Uterus (tissue), 2 donors: ENCODE results near the gene RAB11FIP3.

Experiments used
- CTCF ChIP-seq, 4 experiments: fragments of 200-600 bp in 2 of 4; fragments of 450-650 bp in 2 of 4; sonication (generic) in 2 of 4; IDR thresholded peaks; one replicate each; pipeline ENCODE4 v1.5.1; 2016 to 2019; ENCODE audit warnings: antibody characterized with exemption in 4 of 4, mild to moderate bottlenecking in 2 of 4, moderate library complexity in 1 of 4
- POLR2A ChIP-seq, 2 donors: fragments of 450-650 bp; IDR thresholded peaks; one replicate each; pipeline ENCODE4 v1.6.1; 2016; ENCODE audit warnings: antibody characterized with exemption in 2 of 2, mild to moderate bottlenecking in 1 of 2, moderate library complexity in 1 of 2

- TF ChIP-seq CTCF (IDR thresholded peaks at IDR 0.05) (no peak), POLR2A (IDR thresholded peaks at IDR 0.05) (no peak)
Observed at GRCh38 chr16:560204-560700, 134.8 kb downstream of the RAB11FIP3 start, which contains the start of gene PRR35.
